Progenitor cell of endocrine pancreas (in vitro differentiated cells): Measurements from ENCODE around the gene PRXL2C. TPM values are rescaled to one million over a fixed set of nuclear protein-coding genes. Genes with fewer than 3 reads are reported as not detected.
"Not testable (repeated sequence)": the region's sequence is repeated elsewhere in the genome, so short reads cannot be mapped to it uniquely, and the experiment has no call there.

Experiments used
- DNase-seq: peaks from one replicate; pipeline ENCODE4 v3.0.0; 2021; ENCODE audit warnings: low spot score; ENCODE audit not compliant: unreplicated experiment
- H3K27ac Mint-ChIP-seq: 2 replicates; pipeline ENCODE4 v1.8.0; 2021; ENCODE audit warnings: mild to moderate bottlenecking, moderate library complexity, mixed read lengths
- H3K27me3 Mint-ChIP-seq: 2 replicates; pipeline ENCODE4 v1.8.0; 2021; ENCODE audit warnings: mixed read lengths
- H3K36me3 Mint-ChIP-seq: 2 replicates; pipeline ENCODE4 v1.8.0; 2022; ENCODE audit warnings: mixed read lengths; ENCODE audit not compliant: insufficient read depth
- H3K4me1 Mint-ChIP-seq: 2 replicates; pipeline ENCODE4 v1.8.0; 2021; ENCODE audit warnings: low read depth, mixed read lengths
- H3K4me3 Mint-ChIP-seq: 2 replicates; pipeline ENCODE4 v1.8.0; 2021; ENCODE audit warnings: low read depth, mild to moderate bottlenecking, moderate library complexity, mixed read lengths
- H3K9me3 Mint-ChIP-seq: 2 replicates; pipeline ENCODE4 v1.8.0; 2021; ENCODE audit warnings: low read depth, mixed read lengths
- long read RNA-seq: library from polyadenylated mRNA; unstranded; transcript quantifications from one replicate; pipeline ENCODE4 v2.0.0, GENCODE V29; 2020
- total RNA-seq: library from RNA; stranded (reverse); gene quantifications from 2 replicates; pipeline ENCODE4 v1.2.1, GENCODE V29; 2021
- TF ChIP-seq, protein P1 (sequence below): fragments of 200-600 bp; sonication (generic); IDR thresholded peaks from one replicate; pipeline ENCODE4 v1.5.0; 2021; ENCODE audit warnings: antibody characterized with exemption, mild to moderate bottlenecking; ENCODE audit not compliant: unreplicated experiment

PRXL2C gene, protein sequence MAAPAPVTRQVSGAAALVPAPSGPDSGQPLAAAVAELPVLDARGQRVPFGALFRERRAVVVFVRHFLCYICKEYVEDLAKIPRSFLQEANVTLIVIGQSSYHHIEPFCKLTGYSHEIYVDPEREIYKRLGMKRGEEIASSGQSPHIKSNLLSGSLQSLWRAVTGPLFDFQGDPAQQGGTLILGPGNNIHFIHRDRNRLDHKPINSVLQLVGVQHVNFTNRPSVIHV
- 4.8 and 6.2 TPM in 2 replicates for total RNA-seq
- long read RNA-seq, partial matches to known transcripts = 0 of 1 reads
- long read RNA-seq, other reads (novel, unspliced or antisense) = 1 of 1 reads

DNA sequence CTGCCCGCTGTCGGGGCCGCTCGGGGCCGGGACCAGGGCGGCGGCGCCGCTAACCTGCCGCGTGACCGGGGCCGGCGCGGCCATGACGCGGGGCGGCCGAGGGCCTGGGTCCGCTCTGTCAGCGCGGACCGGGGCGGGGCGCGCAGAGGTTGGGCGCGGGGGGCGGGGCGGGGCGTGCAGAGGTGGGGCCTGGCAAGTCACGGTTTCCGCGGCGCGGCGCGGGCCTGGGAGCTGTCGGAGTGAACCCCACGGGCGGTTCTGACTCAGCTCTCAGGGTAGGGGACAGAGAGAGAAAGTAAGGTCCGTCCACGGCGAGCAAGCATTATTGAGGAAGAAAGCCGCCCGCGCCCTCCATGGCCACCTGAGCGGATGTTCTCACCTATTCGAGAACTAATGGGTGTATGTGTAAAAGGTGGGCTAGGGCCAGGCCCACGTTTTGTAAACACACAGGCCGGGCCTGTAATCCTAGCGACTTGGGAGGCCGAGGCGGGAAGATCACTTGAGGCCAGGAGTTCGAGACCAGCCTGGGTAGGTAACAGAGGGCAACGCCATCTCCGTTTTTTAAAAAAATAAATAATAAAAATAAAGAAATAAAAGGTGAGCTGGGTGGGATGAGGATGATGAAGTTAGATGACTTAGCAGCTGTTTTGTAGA is at the start of gene PRXL2C:
Gene PRXL2C, minus strand, starts transcription at position 120 of the 654 bp plus-strand sequence. Its CDS starts 36 bp downstream, at position 84.
- Mint-ChIP-seq H3K36me3 (no peaks in the 10 kb centered on the region), H3K27me3 (peaks cover 12% of the 10 kb centered on the region), H3K4me3 (peak within 1 kb of the TSS; percentile 86), H3K27ac (peak within 1 kb of the TSS; percentile 97), H3K9me3 (no peaks in the 10 kb centered on the region), H3K4me1 (peaks cover 4% of the 10 kb centered on the region)
- no peak for DNase-seq
- TF ChIP-seq, protein P1, sequence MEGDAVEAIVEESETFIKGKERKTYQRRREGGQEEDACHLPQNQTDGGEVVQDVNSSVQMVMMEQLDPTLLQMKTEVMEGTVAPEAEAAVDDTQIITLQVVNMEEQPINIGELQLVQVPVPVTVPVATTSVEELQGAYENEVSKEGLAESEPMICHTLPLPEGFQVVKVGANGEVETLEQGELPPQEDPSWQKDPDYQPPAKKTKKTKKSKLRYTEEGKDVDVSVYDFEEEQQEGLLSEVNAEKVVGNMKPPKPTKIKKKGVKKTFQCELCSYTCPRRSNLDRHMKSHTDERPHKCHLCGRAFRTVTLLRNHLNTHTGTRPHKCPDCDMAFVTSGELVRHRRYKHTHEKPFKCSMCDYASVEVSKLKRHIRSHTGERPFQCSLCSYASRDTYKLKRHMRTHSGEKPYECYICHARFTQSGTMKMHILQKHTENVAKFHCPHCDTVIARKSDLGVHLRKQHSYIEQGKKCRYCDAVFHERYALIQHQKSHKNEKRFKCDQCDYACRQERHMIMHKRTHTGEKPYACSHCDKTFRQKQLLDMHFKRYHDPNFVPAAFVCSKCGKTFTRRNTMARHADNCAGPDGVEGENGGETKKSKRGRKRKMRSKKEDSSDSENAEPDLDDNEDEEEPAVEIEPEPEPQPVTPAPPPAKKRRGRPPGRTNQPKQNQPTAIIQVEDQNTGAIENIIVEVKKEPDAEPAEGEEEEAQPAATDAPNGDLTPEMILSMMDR = peak; percentile 0

DNA sequence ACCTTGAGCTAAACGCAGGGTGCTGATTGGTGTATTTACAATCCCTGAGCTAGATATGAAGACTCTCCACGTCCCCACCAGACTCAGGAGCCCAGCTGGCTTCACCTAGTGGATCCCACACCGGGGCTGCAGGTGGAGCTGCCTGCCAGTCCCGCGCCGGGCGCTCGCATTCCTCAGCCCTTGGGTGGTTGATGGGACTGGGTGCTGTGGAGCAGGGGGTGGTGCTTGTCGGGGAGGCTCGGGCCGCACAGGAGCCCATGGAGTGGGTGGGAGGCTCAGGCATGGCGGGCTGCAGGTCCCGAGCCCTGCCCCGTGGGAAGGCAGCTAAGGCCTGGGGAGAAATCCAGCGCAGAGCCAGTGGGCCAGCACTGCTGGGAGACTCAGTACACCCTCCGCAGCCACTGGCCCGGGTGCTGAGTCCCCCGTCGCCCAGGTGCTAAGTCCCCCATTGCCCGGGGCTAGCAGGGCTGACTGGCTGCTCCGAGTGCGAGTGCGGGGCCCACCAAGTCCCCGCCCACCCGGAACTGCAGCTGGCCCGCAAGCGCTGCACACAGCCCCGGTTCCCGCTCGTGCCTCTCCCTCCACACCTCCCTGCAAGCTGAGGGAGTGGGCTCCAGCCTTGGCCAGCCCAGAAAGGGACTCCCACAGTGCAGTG is 45.7 kb upstream of the PRXL2C start:
- not testable (repeated sequence) for H3K27ac Mint-ChIP-seq, H3K4me3 Mint-ChIP-seq, DNase-seq, H3K36me3 Mint-ChIP-seq, H3K27me3 Mint-ChIP-seq, H3K4me1 Mint-ChIP-seq
- peaks cover 45% of the 10 kb centered on the region for H3K9me3 Mint-ChIP-seq

DNA sequence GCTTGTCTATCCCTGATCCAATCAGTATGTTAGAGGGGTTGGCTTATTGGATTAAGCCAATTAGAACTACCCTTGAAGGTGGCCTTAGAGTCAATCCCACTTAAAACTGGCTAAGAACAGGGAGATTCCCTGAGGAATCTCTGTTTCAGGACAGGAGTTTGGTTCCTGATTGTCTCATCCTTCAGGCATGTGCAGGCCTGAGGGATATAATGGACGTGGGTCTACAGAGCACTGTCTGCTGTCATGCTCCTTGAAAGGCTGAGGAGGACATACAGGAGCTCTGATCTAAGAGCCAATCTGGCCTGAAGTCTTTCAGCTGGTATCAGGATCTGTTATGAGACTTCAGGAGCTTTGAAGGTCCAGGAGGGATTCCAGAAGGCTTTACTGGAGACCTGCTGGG is 36.2 kb upstream of the PRXL2C start:
- Mint-ChIP-seq H3K9me3 (peaks cover 12% of the 10 kb centered on the region), H3K4me3 (no peak overlapping the region), H3K27me3 (no peaks in the 10 kb centered on the region), H3K4me1 (no peaks in the 10 kb centered on the region), H3K27ac (no peak overlapping the region), H3K36me3 (no peaks in the 10 kb centered on the region)
- TF ChIP-seq, protein P1 = no peak
- DNase-seq = no peak

DNA sequence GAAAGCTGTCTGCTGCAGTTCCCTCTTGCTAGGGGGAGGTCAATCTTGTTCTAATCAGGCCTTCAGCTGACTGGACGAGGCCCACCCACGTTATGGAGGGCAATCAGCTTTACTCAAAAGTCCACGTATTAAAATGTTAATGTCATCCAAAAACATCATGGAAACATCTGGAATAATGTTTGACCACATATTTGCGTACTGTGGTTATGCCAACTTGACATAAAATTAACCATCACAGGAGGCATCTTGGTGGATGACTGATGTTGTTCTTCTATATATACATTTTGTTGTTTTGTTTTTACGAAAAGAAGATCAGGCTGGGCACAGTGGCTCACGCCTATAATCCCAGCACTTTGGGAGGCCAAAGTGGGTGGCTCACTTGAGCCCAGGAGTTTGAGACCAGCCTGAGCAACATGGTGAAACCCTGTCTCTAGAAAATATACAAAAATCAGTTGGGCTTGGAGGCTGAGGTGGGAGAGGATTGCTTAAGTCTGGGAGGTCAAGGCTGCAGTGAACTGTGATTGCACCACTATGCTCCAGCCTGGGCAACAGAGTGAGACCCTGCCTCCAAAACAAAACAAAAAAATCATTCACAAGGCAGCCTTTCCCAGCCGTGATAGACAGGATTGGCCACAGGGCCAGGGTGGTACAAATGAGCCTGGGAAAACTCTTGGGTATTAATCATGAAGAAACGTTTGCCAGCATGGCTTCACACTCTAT is 33.8 kb upstream of the PRXL2C start:
- Mint-ChIP-seq H3K4me1 (no peaks in the 10 kb centered on the region), H3K4me3 (no peak overlapping the region), H3K9me3 (peaks cover 9% of the 10 kb centered on the region), H3K27me3 (no peaks in the 10 kb centered on the region), H3K27ac (no peak overlapping the region), H3K36me3 (no peaks in the 10 kb centered on the region)
- DNase-seq = no peak
- TF ChIP-seq, protein P1 = no peak

DNA sequence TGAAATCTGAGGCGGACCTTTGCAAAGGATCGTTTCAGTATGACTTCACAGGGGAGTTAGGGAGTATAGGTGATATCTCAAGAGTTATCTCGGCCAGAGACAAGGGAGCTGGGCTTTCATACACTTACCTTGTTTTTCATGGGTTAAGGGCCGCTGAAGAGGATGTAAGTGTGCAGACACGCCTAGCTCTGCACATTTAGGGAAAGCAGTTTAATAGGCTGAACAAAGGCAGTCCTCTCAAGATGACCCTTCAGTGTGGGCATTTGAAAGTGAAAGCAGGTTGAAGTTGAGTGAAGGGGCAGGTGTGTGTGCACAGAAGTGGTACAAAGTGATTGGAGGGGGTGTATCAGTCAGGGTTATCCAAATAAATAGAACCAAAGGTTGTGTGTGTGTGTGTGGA is 33.1 kb upstream of the PRXL2C start:
- H3K4me3 Mint-ChIP-seq = no peak overlapping the region
- peaks cover 7% of the 10 kb centered on the region for H3K9me3 Mint-ChIP-seq
- H3K27ac Mint-ChIP-seq = no peak overlapping the region
- TF ChIP-seq, protein P1 = no peak
- no peak for DNase-seq
- no peaks in the 10 kb centered on the region for H3K36me3 Mint-ChIP-seq
- H3K27me3 Mint-ChIP-seq = no peaks in the 10 kb centered on the region
- H3K4me1 Mint-ChIP-seq = no peaks in the 10 kb centered on the region
